Loucy (cell line): ENCODE data around the gene LRRC41.

Experiments used
- H2AFZ ChIP-seq: fragments of 200-600 bp; sonication (generic); 2 replicates; pipeline ENCODE4 v1.6.0; 2016; ENCODE audit warnings: antibody characterized with exemption, mild to moderate bottlenecking, low read length, moderate library complexity
- H3F3A ChIP-seq: fragments of 200-600 bp; 2 replicates; pipeline ENCODE4 v1.6.0; 2016; ENCODE audit warnings: antibody characterized with exemption, low read depth, mild to moderate bottlenecking
- H3K27me3 ChIP-seq: fragments of 200-600 bp; sonication (generic); 2 replicates; pipeline ENCODE4 v1.6.1; 2014; ENCODE audit warnings: low read length, mild to moderate bottlenecking; ENCODE audit not compliant: insufficient read depth, poor library complexity, severe bottlenecking
- H3K36me3 ChIP-seq: fragments of 200-600 bp; sonication (generic); 2 replicates; pipeline ENCODE4 v1.6.1; 2016; ENCODE audit warnings: low read length; ENCODE audit not compliant: insufficient read depth
- H3K4me1 ChIP-seq: fragments of 200-600 bp; sonication (generic); 2 replicates; pipeline ENCODE4 v1.5.1; 2014; ENCODE audit warnings: low read length, mild to moderate bottlenecking; ENCODE audit not compliant: insufficient read depth, poor library complexity, severe bottlenecking
- H3K4me2 ChIP-seq: fragments of 200-600 bp; sonication (generic); 2 replicates; pipeline ENCODE4 v1.6.0; 2014; ENCODE audit warnings: antibody characterized with exemption, low read length, low read depth, mild to moderate bottlenecking; ENCODE audit not compliant: poor library complexity, severe bottlenecking
- H3K4me3 ChIP-seq: fragments of 200-600 bp; sonication (generic); 2 replicates; pipeline ENCODE4 v1.5.1; 2014; ENCODE audit warnings: low read length, mild to moderate bottlenecking, mixed read lengths; ENCODE audit not compliant: poor library complexity, severe bottlenecking
- H3K79me2 ChIP-seq: fragments of 200-600 bp; sonication (generic); 2 replicates; pipeline ENCODE4 v1.6.1; 2014; ENCODE audit warnings: low read length; ENCODE audit not compliant: insufficient read depth
- H3K9ac ChIP-seq: fragments of 200-600 bp; sonication (generic); 2 replicates; pipeline ENCODE4 v1.6.0; 2014; ENCODE audit warnings: mild to moderate bottlenecking, low read depth, low read length, moderate library complexity; ENCODE audit not compliant: poor library complexity, severe bottlenecking
- H3K9me2 ChIP-seq: fragments of 200-600 bp; sonication (generic); replicated peaks from 2 replicates; pipeline ENCODE4 v1.6.1; 2016; ENCODE audit warnings: low read depth, low read length, mixed read lengths
- H3K9me3 ChIP-seq: fragments of 200-600 bp; sonication (generic); 2 replicates; pipeline ENCODE4 v1.6.1; 2014; ENCODE audit warnings: mild to moderate bottlenecking, antibody characterized with exemption, low read length, low read depth; ENCODE audit not compliant: insufficient read depth
- H4K20me1 ChIP-seq: fragments of 200-600 bp; sonication (generic); 2 replicates; pipeline ENCODE4 v1.6.0; 2014; ENCODE audit warnings: antibody characterized with exemption, low read length, mild to moderate bottlenecking; ENCODE audit not compliant: insufficient read depth, poor library complexity, severe bottlenecking
- CTCF ChIP-seq: fragments of 200-600 bp; sonication (generic); conservative IDR thresholded peaks from 2 replicates; pipeline ENCODE4 v1.5.1; 2014; ENCODE audit warnings: mild to moderate bottlenecking, antibody characterized with exemption, low read length
- EZH2phosphoT487 ChIP-seq: fragments of 200-600 bp; IDR thresholded peaks from 2 replicates; pipeline ENCODE4 v1.6.1; 2018; ENCODE audit warnings: antibody characterized with exemption, mild to moderate bottlenecking, moderate library complexity, borderline replicate concordance

Gene LRRC41

DNA sequence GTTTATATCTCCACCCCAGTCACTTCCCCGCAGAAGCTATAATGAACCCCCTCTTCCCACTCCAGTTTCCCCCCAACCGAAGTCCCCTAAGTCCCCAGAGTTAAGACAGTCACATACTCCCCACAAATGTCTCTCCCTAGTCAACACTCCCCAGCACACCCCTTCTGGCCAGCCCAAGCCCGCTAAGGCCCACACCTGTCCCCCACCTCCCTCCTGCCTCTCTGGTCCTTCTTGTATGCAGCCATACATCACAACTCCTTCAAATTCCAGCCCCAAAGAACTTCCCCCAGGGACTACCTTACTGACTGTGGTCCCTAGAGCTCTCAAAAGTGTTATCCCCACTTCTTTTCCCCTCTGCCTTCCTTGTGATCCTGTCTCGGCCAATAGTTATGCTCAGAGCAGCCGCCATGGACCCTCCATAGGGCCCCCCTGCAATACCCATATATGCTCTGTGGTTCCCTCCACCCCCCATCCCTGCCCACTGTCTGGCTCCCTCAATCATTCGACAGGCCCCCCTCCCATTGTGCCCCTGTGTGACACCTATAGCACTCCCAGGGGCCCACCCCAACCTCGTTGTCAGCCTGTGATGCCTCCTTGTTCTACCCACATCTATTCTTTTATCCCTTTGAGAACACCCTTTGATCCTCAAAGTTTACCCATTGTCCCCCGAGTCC lies 39.4 kb upstream of the LRRC41 start:
- H3K79me2 ChIP-seq: peaks cover 51% of the 10 kb centered on the region
- peak overlapping the region; percentile 4 for H3K9ac ChIP-seq
- H3K27me3 ChIP-seq: no peaks in the 10 kb centered on the region
- H2AFZ ChIP-seq: no peak overlapping the region
- H3F3A ChIP-seq: no peaks in the 10 kb centered on the region
- peak overlapping the region; percentile 99 for H3K4me3 ChIP-seq
- H3K9me2 ChIP-seq: no peaks in the 10 kb centered on the region
- H3K9me3 ChIP-seq: no peaks in the 10 kb centered on the region
- peaks cover 44% of the 10 kb centered on the region for H3K4me1 ChIP-seq
- peaks cover 7% of the 10 kb centered on the region; the same call in 1 of the 2 replicates for H3K36me3 ChIP-seq
- peaks cover 22% of the 10 kb centered on the region for H4K20me1 ChIP-seq
- peak overlapping the region; percentile 100 for H3K4me2 ChIP-seq
- TF ChIP-seq CTCF (no peak), EZH2phosphoT487 (no peak)

GRCh38 chr1:46342084-46342656 lies 38.8 kb upstream of the LRRC41 start:
- TF ChIP-seq CTCF (peak; percentile 68), EZH2phosphoT487 (no peak)
- Histone ChIP-seq H3F3A (no peaks in the 10 kb centered on the region), H3K79me2 (peaks cover 51% of the 10 kb centered on the region), H3K4me2 (peak overlapping the region; percentile 100), H2AFZ (no peak overlapping the region), H4K20me1 (peaks cover 22% of the 10 kb centered on the region), H3K4me1 (peaks cover 44% of the 10 kb centered on the region), H3K9me3 (no peaks in the 10 kb centered on the region), H3K4me3 (peak overlapping the region; percentile 99), H3K9ac (peak overlapping the region; percentile 96), H3K9me2 (no peaks in the 10 kb centered on the region), H3K36me3 (peaks cover 2% of the 10 kb centered on the region; the same call in 1 of the 2 replicates), H3K27me3 (no peaks in the 10 kb centered on the region)

GRCh38 chr1:46341222-46342083 lies 38.0 kb upstream of the LRRC41 start:
- H4K20me1 ChIP-seq: peaks cover 22% of the 10 kb centered on the region
- H3K4me2 ChIP-seq: peak overlapping the region; percentile 100
- H3K4me1 ChIP-seq: peaks cover 44% of the 10 kb centered on the region
- peak overlapping the region; percentile 97; the same call in 1 of the 2 replicates for H2AFZ ChIP-seq
- peak overlapping the region; percentile 99 for H3K4me3 ChIP-seq
- no peaks in the 10 kb centered on the region for H3K27me3 ChIP-seq
- peaks cover 51% of the 10 kb centered on the region for H3K79me2 ChIP-seq
- H3K9me3 ChIP-seq: no peaks in the 10 kb centered on the region
- no peaks in the 10 kb centered on the region for H3K9me2 ChIP-seq
- H3K36me3 ChIP-seq: no peaks in the 10 kb centered on the region; the same call in 1 of the 2 replicates
- TF ChIP-seq CTCF (no peak), EZH2phosphoT487 (no peak)
- no peaks in the 10 kb centered on the region for H3F3A ChIP-seq
- peak overlapping the region; percentile 96 for H3K9ac ChIP-seq
